ENCODE results near the gene SRCIN1.

DNA sequence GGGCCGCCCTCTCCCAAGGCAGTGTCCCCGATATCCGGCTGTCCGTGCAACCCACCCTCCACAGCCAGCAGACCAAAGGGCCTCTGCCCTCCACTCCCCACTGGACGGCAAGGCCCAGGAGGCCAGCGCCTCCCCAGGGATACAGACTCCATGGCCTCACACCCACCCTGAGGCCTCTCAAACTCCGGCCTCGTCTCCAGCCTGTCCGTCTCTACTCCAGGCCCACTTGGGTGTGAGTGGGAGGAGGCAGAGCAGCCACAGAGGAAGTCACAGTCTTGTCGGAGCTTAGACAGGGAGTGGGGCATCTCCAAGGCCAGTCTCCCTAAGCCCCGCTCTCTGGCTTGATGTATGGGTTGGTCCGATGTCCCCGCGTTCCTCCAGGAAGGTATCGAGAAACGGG lies 73.3 kb downstream of the SRCIN1 start:
- TF ChIP-seq, protein P1, sequence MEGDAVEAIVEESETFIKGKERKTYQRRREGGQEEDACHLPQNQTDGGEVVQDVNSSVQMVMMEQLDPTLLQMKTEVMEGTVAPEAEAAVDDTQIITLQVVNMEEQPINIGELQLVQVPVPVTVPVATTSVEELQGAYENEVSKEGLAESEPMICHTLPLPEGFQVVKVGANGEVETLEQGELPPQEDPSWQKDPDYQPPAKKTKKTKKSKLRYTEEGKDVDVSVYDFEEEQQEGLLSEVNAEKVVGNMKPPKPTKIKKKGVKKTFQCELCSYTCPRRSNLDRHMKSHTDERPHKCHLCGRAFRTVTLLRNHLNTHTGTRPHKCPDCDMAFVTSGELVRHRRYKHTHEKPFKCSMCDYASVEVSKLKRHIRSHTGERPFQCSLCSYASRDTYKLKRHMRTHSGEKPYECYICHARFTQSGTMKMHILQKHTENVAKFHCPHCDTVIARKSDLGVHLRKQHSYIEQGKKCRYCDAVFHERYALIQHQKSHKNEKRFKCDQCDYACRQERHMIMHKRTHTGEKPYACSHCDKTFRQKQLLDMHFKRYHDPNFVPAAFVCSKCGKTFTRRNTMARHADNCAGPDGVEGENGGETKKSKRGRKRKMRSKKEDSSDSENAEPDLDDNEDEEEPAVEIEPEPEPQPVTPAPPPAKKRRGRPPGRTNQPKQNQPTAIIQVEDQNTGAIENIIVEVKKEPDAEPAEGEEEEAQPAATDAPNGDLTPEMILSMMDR (IDR thresholded peaks at IDR 0.05; ENCODE audit: low read depth, low read length, poor library complexity, severe bottlenecking): no peak
- no peak for TF ChIP-seq EZH2phosphoT487 (IDR thresholded peaks at IDR 0.05; ENCODE audit: borderline replicate concordance, low read length)

All from DOHH2 (cell line).